Pancreas (tissue), 10 donors: ENCODE measurements around the gene ZBTB48. TPM values are rescaled to one million over a fixed set of nuclear protein-coding genes. Genes with fewer than 3 reads are reported as not detected.

Source experiments
- ATAC-seq, 4 donors: fragments of 200-7000 bp; cut with Tn5 transposase; one replicate each; pipeline versions ENCODE4 v1.8.0 to v1.9.1; 2020; ENCODE audit warnings: mild to moderate bottlenecking in 4 of 4, moderate library complexity in 4 of 4
- DNase-seq, 6 donors: peaks; one replicate each; pipeline ENCODE4 v3.0.0-alpha.2; 2020
- FAIRE-seq: peaks from 2 replicates; lab custom pipeline; 2012; peaks lifted over from hg19 to GRCh38; lab: Jason Lieb, UNC
- H3K27ac ChIP-seq, 4 donors: fragments of 200-600 bp; sonication (generic); 1 replicate in 3 of 4; 2 replicates in 1 of 4; pipeline versions ENCODE4 v1.5.0 to v1.8.0; 2020
- H3K27me3 ChIP-seq, 4 donors: fragments of 200-600 bp; one replicate each; pipeline ENCODE4 v1.8.0; 2021
- H3K36me3 ChIP-seq, 3 donors: fragments of 200-600 bp; sonication (generic) in 1 of 3; one replicate each; pipeline versions ENCODE4 v1.5.0 to v1.8.0; 2020 to 2021
- H3K4me1 ChIP-seq, 3 donors: fragments of 200-600 bp; one replicate each; pipeline ENCODE4 v1.8.0; 2021
- H3K4me3 ChIP-seq, 4 donors: fragments of 200-600 bp; sonication (generic) in 2 of 4; one replicate each; pipeline versions ENCODE4 v1.5.0 to v1.8.0; 2020 to 2021
- H3K9me3 ChIP-seq, 4 donors: fragments of 200-600 bp; one replicate each; pipeline ENCODE4 v1.8.0; 2021
- WGBS, 2 donors: extraction: QIAGEN DNeasy Blood & Tissue Kit; methylation state at CpG; one replicate each; pipeline ENCODE4 v1.1.7; 2013; 5-methylcytosine and 5-hydroxymethylcytosine counted together
- intact Hi-C, 3 donors: fragments of 100-400 bp; cut with DNase I; formaldehyde crosslinking; loops; one replicate each; pipeline versions ENCODE4 v1.11.1 to v1.14.2; 2022
- polyA plus RNA-seq, 2 donors: library from polyadenylated mRNA; stranded (reverse); fragments of 200-250 nt; gene quantifications; one replicate each; pipeline ENCODE4 v1.2.3, GENCODE V29; 2013
- total RNA-seq, 6 donors: library from RNA; stranded (reverse); fragmentation: NEBNext Ultra II Directional in 4 of 6; extraction: Animal tissue kit (Norgen Biotek cat#: 25700) in 4 of 6; gene quantifications; one replicate each; pipeline versions ENCODE4 v1.2.1 to v1.2.4, GENCODE V29; 2021 to 2023
- TF ChIP-seq, protein P1 (sequence below), 4 donors: fragments of 200-600 bp; sonication (generic) in 3 of 4; IDR thresholded peaks; one replicate each; pipeline versions ENCODE4 v1.5.0 to v1.8.0; 2021; ENCODE audit warnings: antibody characterized with exemption in 4 of 4
- donor health status: healthy with polysubstance abuse.
- donor health status: DM: no; HTN: no; CAD: no; lungs with moderate emphysema.
- donor health status: DM: no; HTN: no; CAD: no.
- donor health status: control.
- donor health status: control.
- donor health status: Bipolar disorder and iron deficiency.
- donor health status: DM: yes; HTN: yes; CAD: no.
- donor health status: DM: no; HTN: no; CAD: no.
- donor health status: DM: no; HTN: no; CAD: no.
- donor health status: DM: yes; HTN: yes; CAD: no.

ZBTB48 gene
- total and polyA plus RNA-seq, 8 donors: 15.2 to 143 (median 18.4) TPM

- WGBS, 2 donors: 93% methylated on average over 4 of the region's 4 CpGs
- H3K27me3 ChIP-seq: no peaks in the 10 kb centered on the region
- ATAC-seq: no peak
- H3K27ac ChIP-seq: no peak overlapping the region
- peak in 1 of 6 donors; percentile 32 for DNase-seq
- no peaks in the 10 kb centered on the region for H3K9me3 ChIP-seq
- no peaks in the 10 kb centered on the region for H3K4me1 ChIP-seq
- FAIRE-seq: no peak
- no peak overlapping the region for H3K4me3 ChIP-seq
- TF ChIP-seq, protein P1, sequence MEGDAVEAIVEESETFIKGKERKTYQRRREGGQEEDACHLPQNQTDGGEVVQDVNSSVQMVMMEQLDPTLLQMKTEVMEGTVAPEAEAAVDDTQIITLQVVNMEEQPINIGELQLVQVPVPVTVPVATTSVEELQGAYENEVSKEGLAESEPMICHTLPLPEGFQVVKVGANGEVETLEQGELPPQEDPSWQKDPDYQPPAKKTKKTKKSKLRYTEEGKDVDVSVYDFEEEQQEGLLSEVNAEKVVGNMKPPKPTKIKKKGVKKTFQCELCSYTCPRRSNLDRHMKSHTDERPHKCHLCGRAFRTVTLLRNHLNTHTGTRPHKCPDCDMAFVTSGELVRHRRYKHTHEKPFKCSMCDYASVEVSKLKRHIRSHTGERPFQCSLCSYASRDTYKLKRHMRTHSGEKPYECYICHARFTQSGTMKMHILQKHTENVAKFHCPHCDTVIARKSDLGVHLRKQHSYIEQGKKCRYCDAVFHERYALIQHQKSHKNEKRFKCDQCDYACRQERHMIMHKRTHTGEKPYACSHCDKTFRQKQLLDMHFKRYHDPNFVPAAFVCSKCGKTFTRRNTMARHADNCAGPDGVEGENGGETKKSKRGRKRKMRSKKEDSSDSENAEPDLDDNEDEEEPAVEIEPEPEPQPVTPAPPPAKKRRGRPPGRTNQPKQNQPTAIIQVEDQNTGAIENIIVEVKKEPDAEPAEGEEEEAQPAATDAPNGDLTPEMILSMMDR (IDR thresholded peaks at IDR 0.05): no peak
- intact Hi-C loops: loop anchor here in 1 of 3 donors (10.0 kb wide), 1 partner anchor 60 kb away; no protein-coding TSS in a partner anchor
- H3K36me3 ChIP-seq: peaks cover 0 to 32% (median 14%) of the 10 kb centered on the region in 3 donors
Observed at GRCh38 chr1:6535214-6535613, 44.6 kb upstream of the ZBTB48 start.

- DNase-seq: no peak
- Histone ChIP-seq H3K4me3 (no peak overlapping the region), H3K9me3 (no peaks in the 10 kb centered on the region), H3K27me3 (no peaks in the 10 kb centered on the region), H3K27ac (no peak overlapping the region), H3K36me3 (peaks cover 0 to 22% (median 14%) of the 10 kb centered on the region in 3 donors), H3K4me1 (no peaks in the 10 kb centered on the region)
- TF ChIP-seq, protein P1 (IDR thresholded peaks at IDR 0.05): no peak
- no peak for ATAC-seq
- 77 to 83% methylated on average over 5 of the region's 5 CpGs for WGBS, 2 donors
- intact Hi-C loops: loop anchor here in 1 of 3 donors (10.0 kb wide), 1 partner anchor 59 kb away; no protein-coding TSS in a partner anchor
- FAIRE-seq: no peak
Observed at GRCh38 chr1:6536291-6536690, 43.5 kb upstream of the ZBTB48 start.

DNA sequence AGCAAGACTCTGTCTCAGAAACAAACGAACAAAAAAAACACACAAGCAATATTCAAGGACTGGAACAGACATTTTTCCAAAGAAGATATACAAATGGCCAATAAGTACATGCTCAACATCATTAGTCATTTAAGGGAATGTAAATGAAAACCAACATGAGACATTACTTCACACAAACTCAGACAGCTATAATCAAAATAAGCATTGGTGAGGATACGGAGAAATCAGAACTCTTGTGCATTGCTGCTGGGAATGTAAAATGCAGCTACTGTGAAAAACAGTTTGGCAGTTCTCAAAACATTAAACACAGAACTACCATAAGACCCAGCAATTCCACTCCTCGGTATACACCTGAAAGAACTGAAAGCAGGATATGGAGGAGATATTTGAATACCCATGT, 40.8 kb upstream of the ZBTB48 start:
- Histone ChIP-seq H3K9me3 (no peaks in the 10 kb centered on the region), H3K4me1 (no peaks in the 10 kb centered on the region), H3K4me3 (no peak overlapping the region), H3K27me3 (no peaks in the 10 kb centered on the region), H3K36me3 (no peaks in the 10 kb centered on the region), H3K27ac (no peak overlapping the region)
- no peak for ATAC-seq
- TF ChIP-seq, protein P1 (IDR thresholded peaks at IDR 0.05): no peak
- 56 to 57% methylated on average over 3 of the region's 3 CpGs for WGBS, 2 donors
- FAIRE-seq: no peak
- no peak for DNase-seq
- intact Hi-C loops: loop anchor here in 1 of 3 donors (10.0 kb wide), 1 partner anchor 56 kb away; no protein-coding TSS in a partner anchor

GRCh38 chr1:6544831-6545230, 35.0 kb upstream of the ZBTB48 start:
- Histone ChIP-seq H3K36me3 (peaks cover 3 to 43% (median 6%) of the 10 kb centered on the region in 3 donors), H3K27me3 (no peaks in the 10 kb centered on the region), H3K9me3 (no peaks in the 10 kb centered on the region), H3K4me3 (no peak overlapping the region), H3K27ac (no peak overlapping the region), H3K4me1 (no peaks in the 10 kb centered on the region)
- FAIRE-seq (no peak), ATAC-seq (no peak), DNase-seq (no peak)
- intact Hi-C loops: no loop called here
- TF ChIP-seq, protein P1 (IDR thresholded peaks at IDR 0.05): no peak
- 89 to 92% methylated on average over 3 of the region's 3 CpGs for WGBS, 2 donors

- DNase-seq: no peak
- Histone ChIP-seq H3K4me1 (no peaks in the 10 kb centered on the region), H3K27me3 (no peaks in the 10 kb centered on the region), H3K4me3 (no peak overlapping the region), H3K9me3 (no peaks in the 10 kb centered on the region), H3K36me3 (peaks cover 3 to 48% (median 9%) of the 10 kb centered on the region in 3 donors), H3K27ac (no peak overlapping the region)
- TF ChIP-seq, protein P1 (IDR thresholded peaks at IDR 0.05): no peak
- intact Hi-C loops: no loop called here
- ATAC-seq: no peak
- FAIRE-seq: no peak
- WGBS, 2 donors: 72 to 78% methylated on average over 10 of the region's 10 CpGs
Observed at GRCh38 chr1:6545276-6546112, 34.3 kb upstream of the ZBTB48 start.
